C4-2B (cell line): ENCODE measurements around the gene EVC.

Experiments used
- H3K27ac ChIP-seq: fragments of 450-650 bp; 2 replicates; pipeline ENCODE4 v1.5.1; 2017
- ZFX ChIP-seq: fragments of 450-650 bp; IDR thresholded peaks from 2 replicates; pipeline ENCODE4 v1.6.1; 2017
- TF ChIP-seq, protein P1 (sequence below): fragments of 450-650 bp; conservative IDR thresholded peaks from 2 replicates; pipeline ENCODE4 v1.5.1; 2017; ENCODE audit warnings: mild to moderate bottlenecking

EVC gene

DNA sequence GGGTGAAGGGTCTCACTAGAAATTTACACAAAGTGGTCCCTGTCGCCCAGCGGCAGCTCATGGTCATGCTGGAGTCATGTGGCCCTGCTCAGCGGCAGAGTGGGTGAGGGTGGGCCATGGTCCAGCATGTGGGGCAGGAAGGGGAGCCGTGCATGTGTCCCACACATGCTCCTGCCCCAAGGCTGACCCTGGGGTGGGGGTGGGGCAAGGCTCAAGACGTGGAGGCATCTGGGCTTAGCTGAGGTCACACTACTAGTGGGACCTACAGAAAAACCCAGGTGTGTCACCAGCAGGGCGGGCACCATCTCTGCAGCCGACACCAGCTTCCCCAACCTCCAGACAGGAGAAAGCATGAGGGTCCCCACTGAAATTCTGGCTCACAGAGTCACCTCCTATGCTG lies 42.4 kb downstream of the EVC start:
- TF ChIP-seq, protein P1, sequence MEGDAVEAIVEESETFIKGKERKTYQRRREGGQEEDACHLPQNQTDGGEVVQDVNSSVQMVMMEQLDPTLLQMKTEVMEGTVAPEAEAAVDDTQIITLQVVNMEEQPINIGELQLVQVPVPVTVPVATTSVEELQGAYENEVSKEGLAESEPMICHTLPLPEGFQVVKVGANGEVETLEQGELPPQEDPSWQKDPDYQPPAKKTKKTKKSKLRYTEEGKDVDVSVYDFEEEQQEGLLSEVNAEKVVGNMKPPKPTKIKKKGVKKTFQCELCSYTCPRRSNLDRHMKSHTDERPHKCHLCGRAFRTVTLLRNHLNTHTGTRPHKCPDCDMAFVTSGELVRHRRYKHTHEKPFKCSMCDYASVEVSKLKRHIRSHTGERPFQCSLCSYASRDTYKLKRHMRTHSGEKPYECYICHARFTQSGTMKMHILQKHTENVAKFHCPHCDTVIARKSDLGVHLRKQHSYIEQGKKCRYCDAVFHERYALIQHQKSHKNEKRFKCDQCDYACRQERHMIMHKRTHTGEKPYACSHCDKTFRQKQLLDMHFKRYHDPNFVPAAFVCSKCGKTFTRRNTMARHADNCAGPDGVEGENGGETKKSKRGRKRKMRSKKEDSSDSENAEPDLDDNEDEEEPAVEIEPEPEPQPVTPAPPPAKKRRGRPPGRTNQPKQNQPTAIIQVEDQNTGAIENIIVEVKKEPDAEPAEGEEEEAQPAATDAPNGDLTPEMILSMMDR: no peak
- no peak for TF ChIP-seq ZFX
- no peak overlapping the region for H3K27ac ChIP-seq

DNA sequence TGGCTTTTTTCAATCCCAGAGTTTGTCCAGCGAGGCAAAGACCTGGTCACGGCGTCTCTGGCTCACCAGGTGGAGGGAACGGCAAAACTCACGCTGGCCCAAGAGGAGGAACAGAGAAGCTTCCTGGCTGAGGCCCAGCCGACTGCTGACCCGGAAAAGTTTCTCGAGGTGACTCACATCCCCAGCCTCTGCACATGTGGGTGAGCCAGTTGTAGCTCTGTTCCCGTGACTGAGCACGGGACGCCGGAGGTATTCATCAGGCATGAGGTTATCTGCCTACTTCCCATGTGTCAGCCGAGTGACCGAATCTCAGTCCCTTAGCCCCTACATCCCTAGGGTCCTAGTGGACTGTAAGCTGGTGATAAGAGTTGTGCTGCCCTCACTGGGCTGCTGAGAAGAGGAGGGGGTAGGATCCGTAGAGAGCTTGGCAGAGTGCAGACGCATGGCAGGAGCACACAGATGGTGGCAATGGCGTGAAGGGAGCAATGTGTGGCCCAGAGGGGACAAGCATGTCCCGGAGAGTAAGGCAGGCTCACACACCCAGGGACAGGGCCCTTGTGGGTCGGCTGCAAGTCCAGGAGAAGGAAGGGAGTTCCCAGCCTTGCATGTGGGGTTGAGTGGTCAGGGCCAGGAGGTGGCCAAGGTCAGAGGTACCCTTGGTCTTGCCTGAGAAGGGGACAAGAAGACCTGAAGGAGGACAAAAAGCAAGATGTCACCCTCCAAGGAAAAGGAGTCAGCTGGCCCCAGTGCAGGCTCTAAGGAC lies 42.9 kb downstream of the EVC start:
- TF ChIP-seq ZFX: no peak
- TF ChIP-seq, protein P1: no peak
- H3K27ac ChIP-seq: no peak overlapping the region

DNA sequence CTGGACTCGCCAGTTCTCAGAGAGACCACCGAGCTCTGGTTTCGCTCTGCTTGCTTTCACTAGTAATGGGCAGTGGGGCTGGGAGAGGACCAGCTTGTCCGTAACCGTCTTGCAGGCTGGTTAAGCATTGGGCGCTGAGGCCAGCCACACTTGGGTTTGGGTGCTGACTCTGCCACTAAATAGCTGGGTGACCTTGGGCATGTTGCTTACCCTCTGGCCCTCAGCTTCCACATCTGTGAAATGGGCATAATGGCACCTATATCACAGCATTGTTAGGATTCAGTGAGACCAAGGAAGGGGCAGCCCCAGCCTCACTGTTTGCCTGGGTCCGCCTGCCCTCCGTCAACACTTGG lies 43.5 kb downstream of the EVC start:
- TF ChIP-seq, protein P1: no peak
- TF ChIP-seq ZFX: no peak
- no peak overlapping the region for H3K27ac ChIP-seq

DNA sequence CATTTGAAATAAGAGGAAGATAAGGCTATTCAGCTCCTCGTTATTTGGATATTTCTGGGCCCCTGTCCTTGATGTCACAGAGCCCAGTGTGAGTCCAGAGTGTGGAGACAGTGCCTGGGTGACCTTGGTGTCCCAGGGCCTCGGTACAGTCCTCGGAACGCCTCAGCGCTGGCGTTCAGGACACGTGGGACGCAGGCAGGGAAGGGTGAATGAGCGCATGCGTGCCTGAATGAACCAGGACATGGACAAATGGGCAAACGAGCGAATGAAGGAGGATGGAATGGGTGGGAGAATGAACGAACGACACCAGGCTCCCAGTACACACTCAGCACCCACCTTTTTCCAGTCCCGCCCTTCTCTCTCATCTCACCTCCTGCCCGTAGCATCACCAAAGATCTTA lies 44.2 kb downstream of the EVC start:
- TF ChIP-seq ZFX: no peak
- TF ChIP-seq, protein P1: no peak
- H3K27ac ChIP-seq: no peak overlapping the region

DNA sequence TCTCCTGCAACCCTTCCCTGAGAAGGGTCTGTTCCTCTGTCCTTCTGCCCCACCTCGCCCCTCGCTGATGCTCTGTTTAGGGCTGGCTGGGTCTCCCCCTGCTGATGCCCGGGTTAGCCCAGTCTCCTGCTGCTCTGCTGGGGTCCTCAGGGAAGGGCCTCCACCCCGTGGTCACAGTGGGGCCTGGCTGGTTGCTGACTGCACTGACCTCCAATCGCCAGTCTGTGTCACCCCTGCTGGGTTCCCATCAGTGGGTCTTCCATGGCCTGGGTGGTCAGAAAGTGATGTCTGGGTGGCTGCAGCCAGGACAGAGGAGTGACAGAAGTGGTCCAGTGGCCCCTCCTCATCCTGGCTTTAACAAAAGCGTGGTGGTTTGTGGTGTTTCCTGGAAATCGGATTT lies 44.7 kb downstream of the EVC start:
- TF ChIP-seq ZFX: no peak
- TF ChIP-seq, protein P1: no peak
- H3K27ac ChIP-seq: no peak overlapping the region

DNA sequence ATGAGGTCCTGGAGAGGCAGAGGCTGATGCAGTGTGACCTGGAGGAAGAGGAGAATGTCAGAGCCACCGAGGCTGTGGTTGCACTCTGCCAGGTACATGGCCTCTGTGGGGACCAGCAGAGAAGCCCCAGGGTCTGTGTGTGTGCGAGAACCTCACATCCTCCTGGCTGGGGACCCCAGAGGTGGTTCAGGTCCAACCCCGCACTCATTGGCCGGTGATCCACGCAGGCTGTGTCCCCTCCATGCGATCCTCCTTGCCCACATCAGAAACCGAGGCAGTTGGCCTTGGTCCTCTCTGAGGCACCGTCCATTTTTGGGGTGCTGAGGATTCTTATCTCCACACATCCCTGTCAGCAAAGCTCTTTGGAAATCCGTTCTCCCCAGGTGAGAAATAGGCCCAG lies 45.3 kb downstream of the EVC start:
- no peak for TF ChIP-seq ZFX
- TF ChIP-seq, protein P1: no peak
- H3K27ac ChIP-seq: no peak overlapping the region

DNA sequence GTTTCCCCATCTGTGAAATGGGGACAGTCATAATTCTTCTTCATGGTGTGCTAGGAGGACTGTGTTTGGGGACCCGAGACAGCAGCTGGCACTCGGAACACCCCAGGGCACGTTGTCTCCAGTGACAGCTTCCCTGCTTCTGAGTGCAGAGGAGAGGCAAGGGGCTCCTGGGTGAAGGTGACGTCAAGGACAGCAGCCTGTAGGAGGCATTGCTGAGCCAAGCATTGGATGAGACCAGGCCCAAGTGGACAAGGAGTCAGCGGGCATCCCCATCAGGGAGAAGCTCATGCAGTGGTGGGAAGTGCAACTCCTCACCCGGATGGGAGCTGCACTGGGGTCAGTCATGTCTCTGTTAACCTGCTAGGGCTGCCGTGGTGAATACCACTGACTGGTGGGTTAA lies 46.1 kb downstream of the EVC start:
- no peak overlapping the region for H3K27ac ChIP-seq
- TF ChIP-seq, protein P1: no peak
- TF ChIP-seq ZFX: no peak
